NCI-H510A (cell line): ENCODE measurements around the gene NXPH4.

Experiments used
- DNase-seq: peaks from one replicate; lab custom pipeline; 2025; lab: John Stamatoyannopoulos, UW

Gene NXPH4

GRCh38 chr12:57183939-57184725, 32.5 kb upstream of the NXPH4 start:
- DNase-seq: no peak

GRCh38 chr12:57185403-57185802, 31.2 kb upstream of the NXPH4 start:
- DNase-seq: no peak

GRCh38 chr12:57185906-57186508, 30.6 kb upstream of the NXPH4 start:
- DNase-seq: no peak

GRCh38 chr12:57187222-57188089, 29.1 kb upstream of the NXPH4 start:
- DNase-seq: no peak

DNA sequence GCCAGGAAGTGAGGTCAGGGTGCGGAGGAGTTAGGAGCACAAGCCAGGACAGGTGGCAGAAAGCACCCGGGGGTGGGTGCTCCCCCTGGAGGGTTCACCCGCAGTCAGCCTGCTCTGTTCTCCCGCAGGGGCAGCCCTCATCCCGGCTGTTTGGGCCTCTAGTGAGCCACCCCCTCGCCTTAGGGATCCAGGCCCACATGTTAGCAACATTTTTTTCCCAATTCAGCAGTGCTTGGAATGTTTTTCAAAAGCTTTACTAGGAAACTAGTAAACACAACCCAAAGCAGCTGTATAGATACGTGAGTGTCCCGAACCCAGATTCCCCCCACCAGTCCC, 28.5 kb upstream of the NXPH4 start:
- DNase-seq: no peak

- DNase-seq: no peak
Observed at GRCh38 chr12:57190037-57190436, 26.6 kb upstream of the NXPH4 start.

DNA sequence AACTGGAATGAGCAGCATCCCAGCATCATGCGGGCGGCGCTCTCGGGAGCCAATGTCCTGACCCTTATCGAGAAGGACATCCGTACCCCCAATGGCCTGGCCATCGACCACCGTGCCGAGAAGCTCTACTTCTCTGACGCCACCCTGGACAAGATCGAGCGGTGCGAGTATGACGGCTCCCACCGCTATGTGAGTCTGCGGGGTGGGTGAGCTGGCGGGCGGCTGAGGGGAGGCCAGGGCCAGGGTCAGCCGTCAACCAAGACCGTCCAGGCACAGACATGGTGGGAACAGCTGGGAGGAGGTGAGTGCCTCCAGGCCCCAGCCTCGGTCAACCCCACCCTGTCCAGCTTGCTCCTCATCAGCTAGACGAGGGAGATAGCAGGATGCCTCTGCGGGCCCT, 25.8 kb upstream of the NXPH4 start:
- DNase-seq: no peak

- no peak for DNase-seq
Observed at GRCh38 chr12:57191410-57191809, 25.2 kb upstream of the NXPH4 start.

DNA sequence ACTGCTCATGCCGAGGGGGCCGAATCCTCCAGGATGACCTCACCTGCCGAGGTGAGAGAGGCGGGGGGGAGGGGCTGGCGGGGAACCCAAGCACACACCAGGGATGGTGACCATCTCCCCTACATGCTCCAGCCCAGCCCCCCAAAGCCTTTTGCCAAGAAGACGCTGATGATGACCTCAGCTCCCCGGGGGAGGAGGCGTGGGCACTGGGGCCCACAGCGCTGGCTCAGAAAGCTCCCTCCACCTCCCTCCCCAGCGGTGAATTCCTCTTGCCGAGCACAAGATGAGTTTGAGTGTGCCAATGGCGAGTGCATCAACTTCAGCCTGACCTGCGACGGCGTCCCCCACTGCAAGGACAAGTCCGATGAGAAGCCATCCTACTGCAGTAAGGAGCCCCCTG, 23.7 kb upstream of the NXPH4 start:
- no peak for DNase-seq

DNA sequence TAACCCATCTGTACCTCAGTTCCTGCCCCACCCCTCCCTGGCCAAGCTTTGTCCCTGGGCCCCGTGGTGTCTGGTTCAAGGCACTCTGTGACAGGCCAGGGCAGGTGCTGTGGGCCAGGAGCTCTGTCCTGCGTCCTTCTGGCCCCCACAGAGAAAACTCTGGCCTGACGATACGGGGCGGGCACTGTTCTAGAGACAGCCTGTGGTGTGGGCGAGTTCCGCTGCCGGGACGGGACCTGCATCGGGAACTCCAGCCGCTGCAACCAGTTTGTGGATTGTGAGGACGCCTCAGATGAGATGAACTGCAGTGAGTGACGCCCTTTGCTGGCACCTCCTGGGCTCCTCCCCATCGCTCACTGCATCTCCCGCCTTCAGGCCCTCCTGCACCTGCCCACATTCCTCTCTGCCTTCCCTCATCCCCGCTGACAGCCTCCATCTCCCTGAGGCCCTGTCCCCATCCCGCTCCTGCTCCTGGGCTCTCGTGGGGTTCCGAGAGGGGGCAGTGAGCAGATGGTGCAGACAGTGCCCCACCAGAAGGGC, 22.8 kb upstream of the NXPH4 start:
- no peak for DNase-seq

GRCh38 chr12:57194253-57194652, 22.3 kb upstream of the NXPH4 start:
- DNase-seq: no peak

DNA sequence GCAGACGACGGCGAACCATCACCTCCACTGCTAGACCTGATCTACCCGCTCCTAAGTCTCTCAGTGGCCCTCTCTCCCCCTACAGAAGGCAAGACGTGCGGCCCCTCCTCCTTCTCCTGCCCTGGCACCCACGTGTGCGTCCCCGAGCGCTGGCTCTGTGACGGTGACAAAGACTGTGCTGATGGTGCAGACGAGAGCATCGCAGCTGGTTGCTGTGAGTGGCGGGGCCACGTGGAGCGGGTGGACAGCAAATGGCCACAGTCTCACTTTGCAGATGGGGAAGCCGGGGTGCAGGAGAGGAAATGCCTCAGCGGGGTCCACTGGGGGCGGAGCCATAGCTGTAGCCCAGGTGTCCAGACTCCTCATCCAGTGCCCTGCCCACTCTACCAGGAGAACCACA, 21.4 kb upstream of the NXPH4 start:
- DNase-seq: no peak

- DNase-seq: no peak
Observed at GRCh38 chr12:57195611-57196371, 20.8 kb upstream of the NXPH4 start.

- DNase-seq: no peak
Observed at GRCh38 chr12:57196439-57196838, 20.2 kb upstream of the NXPH4 start.

- DNase-seq: no peak
Observed at GRCh38 chr12:57196956-57197355, 19.6 kb upstream of the NXPH4 start.

DNA sequence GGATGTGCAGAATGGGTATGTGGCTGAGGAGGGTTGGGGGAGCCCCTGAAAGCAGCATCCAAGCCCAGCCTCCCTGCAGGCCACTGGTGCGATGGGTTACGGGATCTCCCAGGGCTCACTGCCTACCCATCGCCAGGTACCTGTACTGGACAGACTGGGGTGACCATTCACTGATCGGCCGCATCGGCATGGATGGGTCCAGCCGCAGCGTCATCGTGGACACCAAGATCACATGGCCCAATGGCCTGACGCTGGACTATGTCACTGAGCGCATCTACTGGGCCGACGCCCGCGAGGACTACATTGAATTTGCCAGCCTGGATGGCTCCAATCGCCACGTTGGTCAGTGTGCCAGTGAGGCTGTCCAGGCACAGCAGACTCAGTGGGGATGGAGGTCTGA, 18.3 kb upstream of the NXPH4 start:
- DNase-seq: no peak

- DNase-seq: no peak
Observed at GRCh38 chr12:57199191-57199590, 17.4 kb upstream of the NXPH4 start.

DNA sequence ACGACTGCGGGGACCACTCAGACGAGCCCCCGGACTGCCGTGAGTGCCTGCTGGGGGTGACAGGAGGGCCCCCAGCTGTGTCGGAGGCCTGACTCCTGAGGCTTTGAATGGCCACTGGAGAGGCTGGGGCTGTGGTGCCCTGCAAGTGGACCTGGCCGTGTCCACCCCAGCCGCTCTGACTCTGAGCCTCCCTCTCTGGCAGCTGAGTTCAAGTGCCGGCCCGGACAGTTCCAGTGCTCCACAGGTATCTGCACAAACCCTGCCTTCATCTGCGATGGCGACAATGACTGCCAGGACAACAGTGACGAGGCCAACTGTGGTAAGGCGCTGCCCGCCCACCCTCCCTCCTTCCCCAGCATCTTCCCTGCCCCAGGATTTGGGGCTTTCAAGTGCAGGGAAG, 16.1 kb upstream of the NXPH4 start:
- no peak for DNase-seq

GRCh38 chr12:57201219-57201618, 15.4 kb upstream of the NXPH4 start:
- DNase-seq: no peak

- DNase-seq: no peak
Observed at GRCh38 chr12:57201631-57202030, 15.0 kb upstream of the NXPH4 start.

DNA sequence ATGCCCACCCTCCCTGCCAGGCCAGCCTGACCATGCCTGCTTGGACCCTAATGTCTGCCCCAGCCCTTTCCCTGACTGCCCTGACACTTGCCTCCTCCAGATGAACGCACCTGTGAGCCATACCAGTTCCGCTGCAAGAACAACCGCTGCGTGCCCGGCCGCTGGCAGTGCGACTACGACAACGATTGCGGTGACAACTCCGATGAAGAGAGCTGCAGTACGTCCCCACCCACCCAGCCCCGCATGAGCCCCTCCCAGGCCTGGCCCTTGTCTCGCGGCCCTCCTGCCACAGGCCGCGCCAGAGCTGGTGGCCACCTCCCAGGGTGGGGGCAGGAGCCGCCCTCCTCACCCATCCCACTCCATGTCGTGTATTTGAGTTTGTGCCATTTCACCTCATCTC, 14.3 kb upstream of the NXPH4 start:
- DNase-seq: no peak

GRCh38 chr12:57203201-57203600, 13.4 kb upstream of the NXPH4 start:
- no peak for DNase-seq
